Measurements from ENCODE around the gene SLC26A1. TPM values are rescaled to one million over a fixed set of nuclear protein-coding genes. Genes with fewer than 3 reads are reported as not detected.

SLC26A1 gene
- total RNA-seq, 1 experiment from 2014 or later, result 0.09 TPM

DNA sequence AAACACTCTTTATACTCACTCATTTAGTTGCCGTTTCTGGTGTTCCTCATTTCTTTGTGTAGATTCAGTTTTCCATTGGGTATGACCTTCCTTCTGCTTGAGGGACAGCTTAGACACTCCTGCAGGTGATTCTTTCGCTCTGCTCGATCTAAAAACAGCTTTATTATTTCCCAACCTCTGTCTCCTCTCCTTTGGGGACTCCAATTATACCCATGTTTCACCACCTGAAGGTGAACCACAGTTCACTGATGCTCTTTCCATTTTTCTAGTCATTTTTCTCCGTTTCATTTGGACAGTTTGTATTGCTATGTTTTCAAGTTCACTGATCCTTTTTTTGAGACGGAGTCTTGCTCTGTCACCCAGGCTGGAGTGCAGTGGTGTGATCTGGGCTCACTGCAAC, 13.7 kb upstream of the SLC26A1 start:
- no peak overlapping the region for H2BK12ac ChIP-seq (ENCODE audit: insufficient read length, low read depth, low read length)
- TF ChIP-seq, protein P1, sequence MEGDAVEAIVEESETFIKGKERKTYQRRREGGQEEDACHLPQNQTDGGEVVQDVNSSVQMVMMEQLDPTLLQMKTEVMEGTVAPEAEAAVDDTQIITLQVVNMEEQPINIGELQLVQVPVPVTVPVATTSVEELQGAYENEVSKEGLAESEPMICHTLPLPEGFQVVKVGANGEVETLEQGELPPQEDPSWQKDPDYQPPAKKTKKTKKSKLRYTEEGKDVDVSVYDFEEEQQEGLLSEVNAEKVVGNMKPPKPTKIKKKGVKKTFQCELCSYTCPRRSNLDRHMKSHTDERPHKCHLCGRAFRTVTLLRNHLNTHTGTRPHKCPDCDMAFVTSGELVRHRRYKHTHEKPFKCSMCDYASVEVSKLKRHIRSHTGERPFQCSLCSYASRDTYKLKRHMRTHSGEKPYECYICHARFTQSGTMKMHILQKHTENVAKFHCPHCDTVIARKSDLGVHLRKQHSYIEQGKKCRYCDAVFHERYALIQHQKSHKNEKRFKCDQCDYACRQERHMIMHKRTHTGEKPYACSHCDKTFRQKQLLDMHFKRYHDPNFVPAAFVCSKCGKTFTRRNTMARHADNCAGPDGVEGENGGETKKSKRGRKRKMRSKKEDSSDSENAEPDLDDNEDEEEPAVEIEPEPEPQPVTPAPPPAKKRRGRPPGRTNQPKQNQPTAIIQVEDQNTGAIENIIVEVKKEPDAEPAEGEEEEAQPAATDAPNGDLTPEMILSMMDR (conservative IDR thresholded peaks at IDR 0.05), result no peak
- WGBS (ENCODE audit: extremely low coverage, insufficient read length, low lambda C conversion rate), result no CpG with 5 or more reads among the region's 5 CpGs

More for the DNA sequence above, 13.7 kb upstream of the SLC26A1 start:
- no peak overlapping the region for H3T11ph ChIP-seq (ENCODE audit: low read length)
- no peak overlapping the region for H3K18ac ChIP-seq (ENCODE audit: insufficient read length, low read depth, low read length)
- H3K27ac ChIP-seq (ENCODE audit: insufficient read length, low read depth, low read length), result no peak overlapping the region
- no peak overlapping the region for H3K4me2 ChIP-seq (ENCODE audit: insufficient read depth, insufficient read length, low read length)
- H3K27me3 ChIP-seq (ENCODE audit: insufficient read depth, low read length), result peaks cover 35% of the 10 kb centered on the region; the same call in 1 of the 2 replicates
- H4K20me1 ChIP-seq (ENCODE audit: control insufficient read depth, insufficient read depth, insufficient read length), result no peaks in the 10 kb centered on the region
- no peak overlapping the region for H2BK5ac ChIP-seq (ENCODE audit: insufficient read length, low read length)
- Mint-ChIP-seq H3K27me3 (ENCODE audit: low read depth) (peaks cover 75% of the 10 kb centered on the region), H3K36me3 (ENCODE audit: insufficient read depth in 1 of 3, low read depth in 3 of 3) (no peaks in the 10 kb centered on the region), H3K4me1 (peaks cover 12 to 15% of the 10 kb centered on the region in 2 experiments), H3K4me3 (no peak overlapping the region), H3K9me3 (peaks cover 3 to 13% of the 10 kb centered on the region in 2 experiments; a peak in 4 of 5 replicates), H3K27ac (no peak overlapping the region)
- no peak for DNase-seq
- no peak overlapping the region for H2AFZ ChIP-seq (ENCODE audit: low read length)
- H3K9ac ChIP-seq (ENCODE audit: extremely low read depth, insufficient read length, low read length), result no peak overlapping the region
- H3K14ac ChIP-seq (ENCODE audit: insufficient read depth, low read length), result no peak overlapping the region
- no peaks in the 10 kb centered on the region for H3K79me1 ChIP-seq (ENCODE audit: insufficient read depth, low read depth, low read length, poor library complexity, severe bottlenecking)
- peaks cover 23% of the 10 kb centered on the region for H3K23me2 ChIP-seq (ENCODE audit: insufficient read length, low read depth, low read length, poor library complexity, severe bottlenecking)
- no peaks in the 10 kb centered on the region for H3K9me3 ChIP-seq (ENCODE audit: control insufficient read depth, low read depth, low read length)
- H3K4ac ChIP-seq (ENCODE audit: low read depth, low read length), result no peak overlapping the region
- H4K5ac ChIP-seq (ENCODE audit: insufficient read length, low read depth, low read length), result no peak overlapping the region
- H2BK120ac ChIP-seq (ENCODE audit: low read depth, low read length, poor library complexity, severe bottlenecking), result no peak overlapping the region
- no peaks in the 10 kb centered on the region for H3K79me2 ChIP-seq (ENCODE audit: insufficient read depth, low read length)
- H2BK20ac ChIP-seq (ENCODE audit: low read depth, low read length, poor library complexity, severe bottlenecking), result no peak overlapping the region
- H4K91ac ChIP-seq (ENCODE audit: insufficient read length, low read depth, low read length), result no peak overlapping the region
- no peaks in the 10 kb centered on the region for H3K4me1 ChIP-seq (ENCODE audit: insufficient read depth, low read length)
- H3K56ac ChIP-seq (ENCODE audit: insufficient read length, low read depth, low read length), result no peak overlapping the region
- no peak overlapping the region for H2BK15ac ChIP-seq (ENCODE audit: low read depth, low read length)
- no peak overlapping the region for H4K8ac ChIP-seq (replicated peaks; ENCODE audit: insufficient read length, low read depth, low read length)
- H3K23ac ChIP-seq (ENCODE audit: insufficient read length, low read depth, low read length), result no peak overlapping the region
- H2AK5ac ChIP-seq (ENCODE audit: insufficient read length, low read length), result no peak overlapping the region

Measured in H9 (cell line).